GM23338 (cell line): ENCODE measurements around the gene SH3RF2.

Source experiments
- EZH2 ChIP-seq: fragments of 200-600 bp; sonication (generic); IDR thresholded peaks from one replicate; pipeline ENCODE4 v1.8.0; 2017; ENCODE audit warnings: antibody characterized with exemption, mild to moderate bottlenecking, low read depth; ENCODE audit not compliant: unreplicated experiment
- EZH2phosphoT487 ChIP-seq: fragments of 200-600 bp; sonication (generic); IDR thresholded peaks from one replicate; pipeline ENCODE4 v1.8.1; 2018; ENCODE audit warnings: antibody characterized with exemption; ENCODE audit not compliant: unreplicated experiment
- POLR2AphosphoS5 ChIP-seq: IDR thresholded peaks from 2 replicates; pipeline ENCODE4 v1.6.1; 2016; ENCODE audit warnings: antibody characterized with exemption, low read depth
- REST ChIP-seq: IDR thresholded peaks from one replicate; pipeline ENCODE4 v1.6.1; 2018; ENCODE audit warnings: antibody characterized with exemption; ENCODE audit not compliant: unreplicated experiment
- STAT1 ChIP-seq: IDR thresholded peaks from one replicate; pipeline ENCODE4 v1.6.1; 2016; ENCODE audit warnings: antibody characterized with exemption; ENCODE audit not compliant: unreplicated experiment
- ZNF114 ChIP-seq: fragments of 250-450 bp; sonication (Bioruptor Pico); IDR thresholded peaks from 2 replicates; pipeline ENCODE4 v1.5.0; 2020; ENCODE audit warnings: mild to moderate bottlenecking, moderate library complexity
- ZNF331 ChIP-seq: fragments of 250-450 bp; sonication (Bioruptor Pico); IDR thresholded peaks from 2 replicates; pipeline ENCODE4 v1.5.0; 2020; ENCODE audit warnings: low read depth, mild to moderate bottlenecking, moderate library complexity
- ZNF462 ChIP-seq: fragments of 250-450 bp; sonication (Bioruptor Pico); IDR thresholded peaks from 2 replicates; pipeline ENCODE4 v1.5.0; 2020; ENCODE audit warnings: mild to moderate bottlenecking, moderate library complexity
- TF ChIP-seq, protein P1 (sequence below), 2 experiments: fragments of 200-600 bp in 1 of 2; sonication (generic) in 1 of 2; conservative IDR thresholded peaks; 2 replicates each; pipeline versions ENCODE4 v1.5.1 to v1.6.1; 2016 to 2017; ENCODE audit warnings: antibody characterized with exemption in 2 of 2, low read depth in 2 of 2, mild to moderate bottlenecking in 2 of 2, moderate library complexity in 1 of 2

DNA sequence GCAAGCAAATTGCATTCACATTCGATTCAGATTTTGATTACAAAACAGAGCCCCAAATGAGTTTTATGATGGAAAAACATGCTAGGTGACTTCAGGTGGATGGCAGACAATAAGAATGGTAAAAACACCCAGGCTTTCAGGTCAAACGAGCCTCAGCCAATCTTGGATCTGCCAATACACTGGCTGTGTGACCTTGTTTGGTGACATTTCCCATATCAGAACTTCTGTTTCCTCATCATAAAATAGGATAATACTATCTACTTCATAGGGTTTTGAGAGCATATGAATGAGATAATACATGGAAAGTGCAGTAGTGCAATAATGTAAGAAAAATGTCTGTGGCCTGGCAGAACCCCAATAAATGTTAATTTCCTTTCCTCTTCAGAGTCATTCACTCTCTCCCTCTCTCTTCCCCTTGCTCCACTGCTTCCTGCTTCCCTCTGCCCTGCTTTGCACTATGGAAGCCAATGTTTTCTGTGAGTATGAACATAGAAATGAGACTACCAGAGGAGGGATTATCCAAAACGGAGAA is 54.7 kb downstream of the SH3RF2 start:
- TF ChIP-seq EZH2 (no peak), ZNF462 (CRISPR knock-in tag) (no peak), POLR2AphosphoS5 (no peak), STAT1 (no peak), ZNF114 (CRISPR knock-in tag) (no peak), EZH2phosphoT487 (no peak), REST (no peak), ZNF331 (CRISPR knock-in tag) (no peak)
- TF ChIP-seq, protein P1, sequence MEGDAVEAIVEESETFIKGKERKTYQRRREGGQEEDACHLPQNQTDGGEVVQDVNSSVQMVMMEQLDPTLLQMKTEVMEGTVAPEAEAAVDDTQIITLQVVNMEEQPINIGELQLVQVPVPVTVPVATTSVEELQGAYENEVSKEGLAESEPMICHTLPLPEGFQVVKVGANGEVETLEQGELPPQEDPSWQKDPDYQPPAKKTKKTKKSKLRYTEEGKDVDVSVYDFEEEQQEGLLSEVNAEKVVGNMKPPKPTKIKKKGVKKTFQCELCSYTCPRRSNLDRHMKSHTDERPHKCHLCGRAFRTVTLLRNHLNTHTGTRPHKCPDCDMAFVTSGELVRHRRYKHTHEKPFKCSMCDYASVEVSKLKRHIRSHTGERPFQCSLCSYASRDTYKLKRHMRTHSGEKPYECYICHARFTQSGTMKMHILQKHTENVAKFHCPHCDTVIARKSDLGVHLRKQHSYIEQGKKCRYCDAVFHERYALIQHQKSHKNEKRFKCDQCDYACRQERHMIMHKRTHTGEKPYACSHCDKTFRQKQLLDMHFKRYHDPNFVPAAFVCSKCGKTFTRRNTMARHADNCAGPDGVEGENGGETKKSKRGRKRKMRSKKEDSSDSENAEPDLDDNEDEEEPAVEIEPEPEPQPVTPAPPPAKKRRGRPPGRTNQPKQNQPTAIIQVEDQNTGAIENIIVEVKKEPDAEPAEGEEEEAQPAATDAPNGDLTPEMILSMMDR (conservative IDR thresholded peaks at IDR 0.05; ENCODE audit: low read depth in 2 of 2) = no peak
